HG02623 (cell line): ENCODE results near the gene BMP5.

Experiments
- ATAC-seq: cut with Tn5 transposase; IDR thresholded peaks from one replicate; pipeline ENCODE4 v1.9.1; 2021; ENCODE audit warnings: moderate library complexity; ENCODE audit not compliant: unreplicated experiment

Gene BMP5

GRCh38 chr6:55818482-55818881, 56.9 kb downstream of the BMP5 start:
- no peak for ATAC-seq

DNA sequence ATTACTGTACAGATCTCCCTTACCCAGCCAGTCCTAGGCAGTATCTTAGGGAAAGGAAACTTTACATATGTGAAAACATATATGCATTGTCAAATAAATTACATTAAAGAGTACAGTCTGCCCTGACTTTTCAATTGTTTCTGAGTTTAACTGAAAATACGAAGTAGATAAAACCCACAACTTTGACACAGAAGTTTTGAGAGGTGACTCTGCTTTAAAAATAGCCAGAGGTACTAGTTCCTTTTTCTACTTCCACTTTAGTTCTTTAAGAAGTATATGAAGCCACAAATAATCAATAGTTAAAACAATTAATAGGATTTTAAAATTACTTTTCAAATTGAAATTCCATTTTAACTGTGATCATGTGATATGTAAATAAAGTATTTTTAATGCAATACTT, 62.9 kb downstream of the BMP5 start:
- no peak for ATAC-seq

GRCh38 chr6:55811074-55811473, 64.3 kb downstream of the BMP5 start:
- ATAC-seq = no peak

DNA sequence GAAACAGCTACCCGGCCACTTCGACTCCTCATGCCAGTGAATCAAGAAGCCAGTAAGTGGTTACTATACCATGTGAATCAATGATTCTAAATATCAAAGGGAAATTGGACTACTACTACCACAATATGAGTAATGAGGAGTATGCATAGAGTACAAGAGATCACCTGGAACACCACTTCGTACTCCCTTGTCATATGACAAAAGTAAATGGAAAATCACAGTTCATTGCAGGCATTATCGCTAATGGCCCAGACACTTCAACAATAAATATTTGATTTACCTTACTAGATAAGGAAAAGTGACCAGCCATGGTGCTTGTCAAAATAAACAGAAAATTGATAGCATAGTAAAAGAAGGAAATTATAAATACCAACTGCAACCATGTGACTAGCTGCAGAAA, 73.1 kb downstream of the BMP5 start:
- no peak for ATAC-seq

GRCh38 chr6:55798571-55798970, 76.8 kb downstream of the BMP5 start:
- no peak for ATAC-seq

- no peak for ATAC-seq
These were observed 81.1 kb downstream of the BMP5 start for GRCh38 chr6:55794136-55794812.

DNA sequence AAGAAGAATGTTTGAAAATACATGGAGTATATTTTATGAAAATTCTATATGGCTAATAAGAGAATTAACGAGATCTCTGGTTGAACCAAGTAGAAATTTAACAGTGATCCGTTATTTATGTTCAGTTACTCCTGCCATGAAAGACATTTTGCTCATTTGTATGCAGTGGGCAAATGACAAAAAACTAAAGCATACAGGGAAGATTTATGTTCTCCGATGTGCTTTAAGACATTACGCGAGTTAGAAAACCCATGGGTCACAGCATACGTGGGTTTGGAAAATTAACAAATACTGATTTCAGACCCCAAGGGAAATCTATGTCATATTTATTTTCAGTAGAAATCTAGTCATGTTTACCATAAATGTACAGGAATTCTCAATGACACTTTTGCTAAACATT, 90.1 kb downstream of the BMP5 start:
- no peak for ATAC-seq

DNA sequence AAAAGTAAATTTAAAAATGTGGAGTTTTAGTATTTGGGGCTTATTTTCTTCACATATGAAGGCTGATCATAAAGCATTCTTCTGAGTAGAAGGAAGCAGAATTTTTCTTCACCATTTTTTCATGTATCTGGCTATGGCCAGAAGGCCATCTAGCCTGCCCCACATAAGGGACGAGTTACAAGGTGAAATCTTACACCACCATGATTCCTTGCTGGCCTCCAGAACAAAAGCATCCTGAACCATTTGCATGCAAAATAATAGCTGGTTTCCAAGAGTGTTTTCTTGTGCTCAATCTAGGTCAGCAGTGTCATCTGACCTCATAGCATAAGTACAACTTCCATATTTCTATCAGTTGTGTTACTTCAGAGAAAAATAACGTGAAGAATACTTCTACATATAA, 93.1 kb downstream of the BMP5 start:
- no peak for ATAC-seq

- ATAC-seq = no peak
These were observed 96.7 kb downstream of the BMP5 start for GRCh38 chr6:55778705-55779104.

DNA sequence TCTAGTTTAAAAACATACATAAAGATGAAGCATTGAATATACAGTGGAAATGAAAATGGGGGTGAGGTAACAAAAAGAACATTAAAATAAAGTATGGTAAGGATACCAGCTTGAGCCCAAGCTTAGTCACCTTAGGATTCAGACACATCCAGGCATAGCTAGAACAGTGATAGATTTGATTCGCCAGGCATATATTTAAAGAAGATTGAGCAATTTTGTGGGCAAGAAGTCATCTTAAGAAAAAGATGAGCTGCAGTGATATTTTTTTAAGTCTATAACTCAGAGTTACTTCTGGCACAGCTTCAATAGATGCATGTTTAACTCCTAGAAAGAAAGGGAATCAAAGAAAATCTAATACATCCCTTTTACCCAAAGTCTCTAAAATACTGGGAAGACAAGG, 97.9 kb downstream of the BMP5 start:
- no peak for ATAC-seq

DNA sequence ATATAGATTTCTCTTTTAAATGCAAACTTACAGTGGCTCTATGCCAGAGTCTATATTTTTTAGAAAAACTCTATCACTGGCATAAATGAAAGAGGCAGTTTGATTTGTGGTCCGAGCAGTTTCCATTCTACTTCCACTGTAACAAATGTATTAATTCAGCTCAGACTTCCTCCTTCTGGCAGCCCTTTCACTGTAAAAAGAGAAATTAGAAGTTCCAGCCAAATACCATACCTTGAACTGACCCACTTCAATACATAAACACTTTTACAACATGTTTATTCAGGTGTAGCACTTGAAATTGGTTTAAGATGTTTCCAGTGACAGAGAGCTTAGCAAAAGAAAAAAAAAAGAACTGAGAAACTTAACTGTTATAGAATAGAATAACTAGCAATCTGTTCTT, 99.3 kb downstream of the BMP5 start:
- ATAC-seq = no peak

- ATAC-seq = no peak
These were observed 100.4 kb downstream of the BMP5 start for GRCh38 chr6:55775029-55775318.

DNA sequence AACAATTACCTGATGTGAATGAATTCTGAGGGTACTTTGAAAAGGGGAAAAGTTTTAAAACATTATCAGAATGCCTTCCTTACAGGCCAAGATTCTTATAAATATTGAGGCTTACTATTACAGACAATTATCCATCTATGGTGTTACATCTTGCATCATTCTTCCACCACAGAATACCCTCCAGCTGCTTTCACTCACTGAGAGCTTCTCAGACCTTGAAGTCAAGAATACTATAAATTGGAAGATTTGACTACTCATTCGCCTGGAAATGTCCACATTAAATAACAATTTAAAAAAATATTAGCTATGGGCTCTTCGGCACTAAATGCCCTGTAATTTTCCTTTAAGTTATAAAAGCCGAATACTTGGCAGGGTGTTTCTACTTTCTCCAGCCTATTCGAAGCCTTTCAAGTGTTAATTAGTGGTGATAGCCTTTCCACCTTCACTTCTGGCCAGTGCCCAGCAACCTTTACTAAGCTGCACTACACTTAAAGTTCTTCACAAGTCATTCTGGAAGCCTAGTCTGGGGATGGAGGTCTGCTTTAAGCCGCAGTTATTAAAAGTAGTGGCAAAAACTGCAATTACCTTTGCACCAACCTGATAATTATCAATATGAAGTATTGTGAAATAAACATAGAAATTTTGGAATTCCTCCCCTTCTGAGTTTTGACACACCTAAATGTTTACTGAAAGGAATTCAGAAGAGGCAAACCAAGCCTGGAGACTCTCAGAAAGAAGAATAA, 100.9 kb downstream of the BMP5 start:
- ATAC-seq = no peak

- ATAC-seq = no peak
These were observed 101.7 kb downstream of the BMP5 start for GRCh38 chr6:55773620-55774216.

GRCh38 chr6:55772730-55773129, 102.7 kb downstream of the BMP5 start:
- ATAC-seq = no peak

- no peak for ATAC-seq
These were observed 115.9 kb downstream of the BMP5 start for GRCh38 chr6:55759536-55759935.

DNA sequence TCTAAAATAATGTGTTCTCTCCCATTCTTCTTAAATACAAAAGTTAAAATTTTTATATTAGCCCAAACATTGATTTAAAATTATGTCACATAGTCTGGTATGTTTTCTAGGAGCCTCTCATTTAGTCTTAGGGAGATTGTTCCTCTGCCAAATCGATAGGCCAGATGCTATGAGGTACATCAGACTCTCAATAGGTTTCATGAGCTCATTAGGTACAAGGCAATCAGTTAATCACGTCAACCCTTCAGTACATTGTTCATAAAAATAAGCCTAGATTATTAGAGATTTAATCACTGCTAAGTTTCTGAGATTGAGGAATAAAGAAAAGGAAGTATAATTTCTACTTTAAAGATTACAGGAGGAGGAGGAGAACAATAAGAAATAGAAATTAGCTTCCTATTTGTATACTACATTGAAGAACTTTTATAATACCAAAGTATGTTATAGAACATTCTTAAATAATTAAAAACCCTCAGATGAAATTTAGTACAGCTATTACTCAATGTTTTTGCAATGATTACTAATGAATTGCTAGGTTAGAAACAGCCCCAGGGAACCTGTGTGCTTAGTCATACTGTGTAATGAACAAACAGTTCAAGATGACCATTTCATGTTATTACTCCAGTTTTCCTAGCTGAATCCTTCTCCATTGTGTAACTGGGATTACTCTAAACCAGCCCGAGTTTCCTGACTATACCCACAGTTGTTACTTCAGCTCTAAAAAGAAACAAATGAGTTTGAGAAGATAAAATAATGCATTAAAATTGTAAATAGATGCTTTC, 117.0 kb downstream of the BMP5 start:
- no peak for ATAC-seq

DNA sequence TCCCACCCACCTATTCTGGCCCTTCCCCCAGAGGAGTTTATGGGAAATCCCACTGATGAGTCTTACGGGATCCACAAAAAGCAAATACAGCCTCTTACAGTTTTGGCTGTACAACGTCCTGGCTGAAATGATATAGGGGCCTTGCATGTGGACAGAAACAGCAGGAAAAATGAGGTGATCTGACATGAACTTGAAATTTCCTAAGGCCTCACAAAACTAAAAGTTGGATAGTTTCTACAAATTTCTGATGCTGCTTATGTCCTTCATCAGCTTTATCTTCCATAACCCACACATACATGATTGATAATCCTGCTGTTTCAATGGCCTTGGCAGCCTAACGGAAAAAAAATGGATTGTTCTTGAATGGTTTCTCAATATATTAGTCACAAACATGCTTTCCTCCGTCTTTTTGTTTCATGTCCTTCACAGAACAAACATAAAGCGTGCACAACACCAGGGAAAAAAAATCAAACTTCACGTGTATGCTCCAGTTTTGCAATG, 118.8 kb downstream of the BMP5 start:
- no peak for ATAC-seq

DNA sequence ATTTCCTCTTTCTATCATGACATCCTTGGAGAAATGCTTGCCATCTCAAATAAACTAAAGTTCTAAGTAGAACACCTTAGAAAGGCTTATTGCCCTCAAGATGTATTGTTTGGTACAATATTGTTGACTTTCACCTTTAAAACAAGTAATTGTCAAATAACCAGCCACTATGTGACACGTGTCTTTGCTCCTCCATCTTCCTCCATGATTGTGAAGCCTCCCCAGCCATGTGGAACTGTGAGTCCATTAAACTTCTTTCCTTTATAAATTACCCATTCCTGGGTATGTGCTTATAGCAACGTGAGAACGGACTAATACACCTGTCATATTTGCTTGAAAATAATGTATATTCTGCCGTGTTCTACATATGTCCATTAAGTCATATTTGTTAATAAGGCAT, 126.5 kb downstream of the BMP5 start:
- no peak for ATAC-seq

DNA sequence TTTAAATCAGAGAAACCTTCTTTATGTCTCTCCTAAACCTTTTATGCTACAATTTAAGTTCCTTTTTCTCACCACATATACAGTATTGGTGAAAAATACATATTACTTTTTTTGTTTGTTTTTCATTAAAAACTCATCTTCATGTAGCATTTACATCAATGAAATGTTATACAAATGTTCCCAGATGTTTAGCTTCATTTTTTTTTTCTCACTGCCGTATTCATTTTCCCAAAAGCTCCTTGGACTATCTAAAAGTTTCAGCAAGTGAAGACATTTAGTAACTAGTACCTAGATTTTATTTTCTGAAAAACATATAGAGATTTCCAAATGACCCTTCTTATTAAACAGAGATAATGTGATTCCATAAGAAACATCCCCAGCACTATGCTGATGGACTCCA, 128.9 kb downstream of the BMP5 start:
- ATAC-seq = no peak

DNA sequence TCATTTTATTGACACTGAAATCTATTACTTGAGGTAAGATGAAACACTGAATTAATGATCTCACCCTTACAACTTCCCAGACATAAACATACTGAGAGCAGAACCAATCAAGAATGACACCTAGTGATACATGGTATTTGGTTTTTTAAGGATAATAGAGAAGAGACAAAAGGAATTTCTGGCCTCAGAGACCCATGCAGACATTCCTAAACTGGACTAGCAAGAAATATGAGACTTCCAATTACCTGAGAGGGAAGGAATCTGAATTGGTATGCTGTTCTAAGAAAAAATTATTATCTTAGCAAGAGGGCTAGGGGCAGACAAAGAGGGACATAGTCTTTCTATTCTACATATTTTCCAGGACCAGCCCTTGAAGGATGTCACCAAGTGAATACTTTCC, 141.1 kb downstream of the BMP5 start:
- ATAC-seq = no peak

GRCh38 chr6:55729665-55730064, 145.7 kb downstream of the BMP5 start:
- ATAC-seq = no peak
